Parathyroid adenoma (tissue), 2 donors: ENCODE data around the gene CABLES1.

Experiments
- H2AFZ ChIP-seq: fragments of 300-600 bp; sonication (generic); one replicate; pipeline ENCODE4 v1.7.0; 2017; ENCODE audit warnings: antibody characterized with exemption, mild to moderate bottlenecking
- H3K27ac ChIP-seq: fragments of 300-600 bp; sonication (generic); one replicate; pipeline ENCODE4 v1.7.0; 2017
- H3K27me3 ChIP-seq: fragments of 300-600 bp; sonication (generic); one replicate; pipeline ENCODE4 v1.7.0; 2017; ENCODE audit warnings: low read length; ENCODE audit not compliant: control insufficient read depth, insufficient read depth
- H3K36me3 ChIP-seq: fragments of 300-600 bp; sonication (generic); one replicate; pipeline ENCODE4 v1.7.0; 2017; ENCODE audit warnings: low read length; ENCODE audit not compliant: control insufficient read depth, insufficient read depth
- H3K4me1 ChIP-seq: fragments of 300-600 bp; sonication (generic); one replicate; pipeline ENCODE4 v1.7.0; 2017; ENCODE audit warnings: control low read depth
- H3K4me2 ChIP-seq: fragments of 300-600 bp; sonication (generic); one replicate; pipeline ENCODE4 v1.7.0; 2017; ENCODE audit warnings: low read length
- H3K4me3 ChIP-seq: fragments of 300-600 bp; sonication (generic); one replicate; pipeline ENCODE4 v1.7.0; 2017; ENCODE audit warnings: low read depth, low read length
- H3K79me2 ChIP-seq: fragments of 300-600 bp; sonication (generic); one replicate; pipeline ENCODE4 v1.7.0; 2017; ENCODE audit warnings: control low read depth
- H3K9ac ChIP-seq: fragments of 300-600 bp; sonication (generic); one replicate; pipeline ENCODE4 v1.7.0; 2017; ENCODE audit warnings: mild to moderate bottlenecking
- H3K9me3 ChIP-seq: fragments of 300-600 bp; sonication (generic); one replicate; pipeline ENCODE4 v1.7.0; 2017; ENCODE audit warnings: low read length; ENCODE audit not compliant: control insufficient read depth
- CTCF ChIP-seq: fragments of 300-600 bp; sonication (generic); IDR thresholded peaks from one replicate; pipeline ENCODE4 v1.7.0; 2017; ENCODE audit warnings: antibody characterized with exemption, mild to moderate bottlenecking
- donor health status: primary hyperparathyroidism.

Gene CABLES1

GRCh38 chr18:23170137-23170536 lies 34.9 kb downstream of the CABLES1 start:
- peaks cover 14% of the 10 kb centered on the region for H3K79me2 ChIP-seq
- H3K4me3 ChIP-seq = no peak overlapping the region
- no peak overlapping the region for H2AFZ ChIP-seq
- H3K36me3 ChIP-seq = no peaks in the 10 kb centered on the region
- H3K27me3 ChIP-seq = no peaks in the 10 kb centered on the region
- H3K4me1 ChIP-seq = peaks cover 2% of the 10 kb centered on the region
- no peak overlapping the region for H3K4me2 ChIP-seq
- no peaks in the 10 kb centered on the region for H3K9me3 ChIP-seq
- no peak overlapping the region for H3K9ac ChIP-seq
- no peak overlapping the region for H3K27ac ChIP-seq
- TF ChIP-seq CTCF = no peak

- H3K4me3 ChIP-seq = no peak overlapping the region
- TF ChIP-seq CTCF = no peak
Measured at GRCh38 chr18:23171581-23172156, 36.4 kb downstream of the CABLES1 start.

GRCh38 chr18:23172591-23173380 lies 37.5 kb downstream of the CABLES1 start:
- Histone ChIP-seq H3K27ac (no peak overlapping the region), H3K9me3 (no peaks in the 10 kb centered on the region), H3K36me3 (no peaks in the 10 kb centered on the region)

More at GRCh38 chr18:23171581-23172156, 36.4 kb downstream of the CABLES1 start:
- Histone ChIP-seq H3K9me3 (no peaks in the 10 kb centered on the region), H2AFZ (no peak overlapping the region), H3K4me2 (no peak overlapping the region), H3K27ac (no peak overlapping the region), H3K4me1 (peaks cover 2% of the 10 kb centered on the region), H3K79me2 (peaks cover 14% of the 10 kb centered on the region), H3K9ac (no peak overlapping the region), H3K36me3 (no peaks in the 10 kb centered on the region), H3K27me3 (no peaks in the 10 kb centered on the region)

GRCh38 chr18:23173912-23174311 lies 38.6 kb downstream of the CABLES1 start:
- Histone ChIP-seq H2AFZ (no peak overlapping the region), H3K4me1 (peaks cover 2% of the 10 kb centered on the region), H3K27me3 (no peaks in the 10 kb centered on the region), H3K9me3 (no peaks in the 10 kb centered on the region), H3K4me3 (no peak overlapping the region), H3K79me2 (peaks cover 17% of the 10 kb centered on the region), H3K27ac (no peak overlapping the region), H3K36me3 (no peaks in the 10 kb centered on the region), H3K9ac (no peak overlapping the region), H3K4me2 (no peak overlapping the region)
- TF ChIP-seq CTCF = no peak

More at GRCh38 chr18:23172591-23173380, 37.5 kb downstream of the CABLES1 start:
- Histone ChIP-seq H3K4me2 (no peak overlapping the region), H3K4me3 (no peak overlapping the region), H3K79me2 (peaks cover 14% of the 10 kb centered on the region), H3K27me3 (no peaks in the 10 kb centered on the region), H3K4me1 (peaks cover 2% of the 10 kb centered on the region), H3K9ac (no peak overlapping the region), H2AFZ (no peak overlapping the region)
- no peak for TF ChIP-seq CTCF
